Measurements from ENCODE around the gene HACE1.

The HACE1 gene

GRCh38 chr6:104736545-104736944 is 123.2 kb downstream of the HACE1 start:
- Histone ChIP-seq H2AFZ (ENCODE audit: low read depth, low read length) (no peak overlapping the region), H3K9ac (ENCODE audit: low read depth, low read length) (no peak overlapping the region), H3K27ac (ENCODE audit: low read length) (no peak overlapping the region), H3K79me2 (ENCODE audit: insufficient read depth, low read length) (no peaks in the 10 kb centered on the region), H3K4me1 (ENCODE audit: insufficient read depth, low read length) (no peaks in the 10 kb centered on the region), H3K27me3 (ENCODE audit: insufficient read depth, low read length, poor library complexity) (no peaks in the 10 kb centered on the region), H3K9me3 (ENCODE audit: insufficient read depth, low read length, severe bottlenecking) (no peaks in the 10 kb centered on the region), H4K20me1 (ENCODE audit: insufficient read depth, low read length) (no peaks in the 10 kb centered on the region), H3K4me3 (ENCODE audit: low read depth in 1 of 2, low read length in 2 of 2) (no peak overlapping the region), H3K4me2 (ENCODE audit: insufficient read depth, low read length) (no peak overlapping the region), H3K36me3 (ENCODE audit: insufficient read depth, low read length) (peaks cover 19% of the 10 kb centered on the region)
- no peak for DNase-seq
- TF ChIP-seq, protein P1, sequence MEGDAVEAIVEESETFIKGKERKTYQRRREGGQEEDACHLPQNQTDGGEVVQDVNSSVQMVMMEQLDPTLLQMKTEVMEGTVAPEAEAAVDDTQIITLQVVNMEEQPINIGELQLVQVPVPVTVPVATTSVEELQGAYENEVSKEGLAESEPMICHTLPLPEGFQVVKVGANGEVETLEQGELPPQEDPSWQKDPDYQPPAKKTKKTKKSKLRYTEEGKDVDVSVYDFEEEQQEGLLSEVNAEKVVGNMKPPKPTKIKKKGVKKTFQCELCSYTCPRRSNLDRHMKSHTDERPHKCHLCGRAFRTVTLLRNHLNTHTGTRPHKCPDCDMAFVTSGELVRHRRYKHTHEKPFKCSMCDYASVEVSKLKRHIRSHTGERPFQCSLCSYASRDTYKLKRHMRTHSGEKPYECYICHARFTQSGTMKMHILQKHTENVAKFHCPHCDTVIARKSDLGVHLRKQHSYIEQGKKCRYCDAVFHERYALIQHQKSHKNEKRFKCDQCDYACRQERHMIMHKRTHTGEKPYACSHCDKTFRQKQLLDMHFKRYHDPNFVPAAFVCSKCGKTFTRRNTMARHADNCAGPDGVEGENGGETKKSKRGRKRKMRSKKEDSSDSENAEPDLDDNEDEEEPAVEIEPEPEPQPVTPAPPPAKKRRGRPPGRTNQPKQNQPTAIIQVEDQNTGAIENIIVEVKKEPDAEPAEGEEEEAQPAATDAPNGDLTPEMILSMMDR (IDR thresholded peaks at IDR 0.05; ENCODE audit: borderline replicate concordance, extremely low read depth, low read length, poor library complexity, severe bottlenecking), result no peak
- no peak for TF ChIP-seq EZH2 (IDR thresholded peaks at IDR 0.05; ENCODE audit: borderline replicate concordance, low read depth, low read length, severe bottlenecking)
- no peak for ATAC-seq (ENCODE audit: insufficient read depth, low read depth)

- Histone ChIP-seq H3K4me3 (ENCODE audit: low read depth in 1 of 2, low read length in 2 of 2) (no peak overlapping the region), H3K79me2 (ENCODE audit: insufficient read depth, low read length) (no peaks in the 10 kb centered on the region), H3K4me2 (ENCODE audit: insufficient read depth, low read length) (no peak overlapping the region), H3K4me1 (ENCODE audit: insufficient read depth, low read length) (no peaks in the 10 kb centered on the region), H4K20me1 (ENCODE audit: insufficient read depth, low read length) (no peaks in the 10 kb centered on the region), H2AFZ (ENCODE audit: low read depth, low read length) (no peak overlapping the region), H3K9ac (ENCODE audit: low read depth, low read length) (no peak overlapping the region), H3K9me3 (ENCODE audit: insufficient read depth, low read length, severe bottlenecking) (no peaks in the 10 kb centered on the region), H3K36me3 (ENCODE audit: insufficient read depth, low read length) (peaks cover 53% of the 10 kb centered on the region), H3K27ac (ENCODE audit: low read length) (no peak overlapping the region), H3K27me3 (ENCODE audit: insufficient read depth, low read length, poor library complexity) (no peaks in the 10 kb centered on the region)
- no peak for DNase-seq
- no peak for ATAC-seq (ENCODE audit: insufficient read depth, low read depth)
- TF ChIP-seq, protein P1 (IDR thresholded peaks at IDR 0.05; ENCODE audit: borderline replicate concordance, extremely low read depth, low read length, poor library complexity, severe bottlenecking), result no peak
- no peak for TF ChIP-seq EZH2 (IDR thresholded peaks at IDR 0.05; ENCODE audit: borderline replicate concordance, low read depth, low read length, severe bottlenecking)
Measured at GRCh38 chr6:104730450-104730849, 129.3 kb downstream of the HACE1 start.

DNA sequence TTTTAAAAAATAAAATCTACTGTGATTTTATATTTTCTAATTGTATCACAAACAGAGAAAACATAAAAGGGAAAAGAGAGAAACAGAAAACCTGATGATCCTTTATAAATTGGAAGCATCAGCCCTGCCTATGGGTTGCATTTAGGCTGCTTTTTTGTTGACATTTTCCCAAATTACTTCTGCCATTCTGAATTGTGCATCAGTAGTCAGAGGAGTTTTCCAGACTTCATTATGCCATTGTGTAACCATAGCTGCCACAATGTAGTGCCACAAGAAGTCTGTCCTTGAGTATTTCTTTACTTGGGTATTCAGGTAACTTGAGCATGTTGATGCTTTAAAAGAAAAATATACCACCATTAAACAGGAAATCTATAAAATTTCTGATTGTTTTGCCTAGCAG is 130.3 kb downstream of the HACE1 start:
- H3K9ac ChIP-seq (ENCODE audit: low read depth, low read length), result no peak overlapping the region
- TF ChIP-seq, protein P1 (IDR thresholded peaks at IDR 0.05; ENCODE audit: borderline replicate concordance, extremely low read depth, low read length, poor library complexity, severe bottlenecking), result no peak
- TF ChIP-seq EZH2 (IDR thresholded peaks at IDR 0.05; ENCODE audit: borderline replicate concordance, low read depth, low read length, severe bottlenecking), result no peak
- no peaks in the 10 kb centered on the region for H3K4me1 ChIP-seq (ENCODE audit: insufficient read depth, low read length)
- H3K27me3 ChIP-seq (ENCODE audit: insufficient read depth, low read length, poor library complexity), result no peaks in the 10 kb centered on the region
- no peaks in the 10 kb centered on the region for H3K9me3 ChIP-seq (ENCODE audit: insufficient read depth, low read length, severe bottlenecking)
- DNase-seq (no peak), ATAC-seq (ENCODE audit: insufficient read depth, low read depth) (no peak)
- no peak overlapping the region for H3K4me3 ChIP-seq (ENCODE audit: low read depth in 1 of 2, low read length in 2 of 2)
- no peak overlapping the region for H2AFZ ChIP-seq (ENCODE audit: low read depth, low read length)
- no peaks in the 10 kb centered on the region for H3K79me2 ChIP-seq (ENCODE audit: insufficient read depth, low read length)
- H3K27ac ChIP-seq (ENCODE audit: low read length), result no peak overlapping the region
- peaks cover 54% of the 10 kb centered on the region for H3K36me3 ChIP-seq (ENCODE audit: insufficient read depth, low read length)
- H4K20me1 ChIP-seq (ENCODE audit: insufficient read depth, low read length), result no peaks in the 10 kb centered on the region
- H3K4me2 ChIP-seq (ENCODE audit: insufficient read depth, low read length), result no peak overlapping the region

- Histone ChIP-seq H2AFZ (ENCODE audit: low read depth, low read length) (no peak overlapping the region), H3K4me2 (ENCODE audit: insufficient read depth, low read length) (no peak overlapping the region), H3K9ac (ENCODE audit: low read depth, low read length) (no peak overlapping the region), H3K27me3 (ENCODE audit: insufficient read depth, low read length, poor library complexity) (no peaks in the 10 kb centered on the region), H3K36me3 (ENCODE audit: insufficient read depth, low read length) (peaks cover 52% of the 10 kb centered on the region), H3K27ac (ENCODE audit: low read length) (no peak overlapping the region), H4K20me1 (ENCODE audit: insufficient read depth, low read length) (no peaks in the 10 kb centered on the region), H3K4me3 (ENCODE audit: low read depth in 1 of 2, low read length in 2 of 2) (no peak overlapping the region), H3K4me1 (ENCODE audit: insufficient read depth, low read length) (no peaks in the 10 kb centered on the region), H3K79me2 (ENCODE audit: insufficient read depth, low read length) (no peaks in the 10 kb centered on the region), H3K9me3 (ENCODE audit: insufficient read depth, low read length, severe bottlenecking) (no peaks in the 10 kb centered on the region)
- ATAC-seq (ENCODE audit: insufficient read depth, low read depth) (no peak), DNase-seq (no peak)
- no peak for TF ChIP-seq EZH2 (IDR thresholded peaks at IDR 0.05; ENCODE audit: borderline replicate concordance, low read depth, low read length, severe bottlenecking)
- TF ChIP-seq, protein P1 (IDR thresholded peaks at IDR 0.05; ENCODE audit: borderline replicate concordance, extremely low read depth, low read length, poor library complexity, severe bottlenecking), result no peak
Measured at GRCh38 chr6:104728448-104728847, 131.3 kb downstream of the HACE1 start.
